GM19351 (cell line): Measurements from ENCODE around the gene COL4A3.

Experiments
- ATAC-seq: cut with Tn5 transposase; IDR thresholded peaks from one replicate; pipeline ENCODE4 v1.9.1; 2021; ENCODE audit warnings: mild to moderate bottlenecking, moderate library complexity; ENCODE audit not compliant: unreplicated experiment

Gene COL4A3

DNA sequence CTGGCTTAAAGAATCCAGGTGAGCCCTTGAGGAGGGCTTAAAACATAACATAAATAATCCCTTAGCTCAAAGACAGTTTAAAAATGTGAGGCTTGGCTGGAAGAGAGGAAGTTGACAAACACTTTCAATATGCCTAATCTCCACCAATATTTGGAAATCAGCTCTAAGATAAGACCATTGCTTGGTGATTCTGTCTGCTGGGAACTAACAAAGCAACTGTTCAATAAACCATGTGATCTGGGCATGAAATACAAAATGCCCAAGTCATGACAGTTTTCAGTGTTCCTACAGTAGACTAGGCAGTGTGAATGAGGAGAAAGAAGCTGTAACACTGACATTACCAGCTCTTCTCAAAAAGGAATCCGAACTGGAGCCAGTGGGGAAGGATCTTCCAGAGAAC, 171.3 kb downstream of the COL4A3 start:
- ATAC-seq: no peak

DNA sequence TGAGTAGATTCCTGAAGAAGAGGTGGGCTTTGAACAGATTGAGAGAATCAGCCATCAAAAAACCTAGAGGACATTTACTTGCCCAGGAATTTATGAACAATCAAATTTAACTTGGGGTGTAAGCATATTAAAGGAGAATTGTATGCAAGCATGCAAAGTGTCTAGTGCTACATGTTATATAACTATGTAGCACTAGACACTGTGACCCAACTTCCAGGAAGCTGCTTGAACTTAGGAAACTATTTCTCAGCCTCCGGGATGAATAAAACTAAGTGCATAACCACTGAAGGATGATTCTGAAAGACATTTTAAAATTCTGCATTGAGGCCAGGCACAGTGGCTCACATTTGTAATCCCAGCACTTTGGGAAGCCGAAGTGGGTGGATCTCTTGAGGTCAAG, 173.0 kb downstream of the COL4A3 start:
- no peak for ATAC-seq

DNA sequence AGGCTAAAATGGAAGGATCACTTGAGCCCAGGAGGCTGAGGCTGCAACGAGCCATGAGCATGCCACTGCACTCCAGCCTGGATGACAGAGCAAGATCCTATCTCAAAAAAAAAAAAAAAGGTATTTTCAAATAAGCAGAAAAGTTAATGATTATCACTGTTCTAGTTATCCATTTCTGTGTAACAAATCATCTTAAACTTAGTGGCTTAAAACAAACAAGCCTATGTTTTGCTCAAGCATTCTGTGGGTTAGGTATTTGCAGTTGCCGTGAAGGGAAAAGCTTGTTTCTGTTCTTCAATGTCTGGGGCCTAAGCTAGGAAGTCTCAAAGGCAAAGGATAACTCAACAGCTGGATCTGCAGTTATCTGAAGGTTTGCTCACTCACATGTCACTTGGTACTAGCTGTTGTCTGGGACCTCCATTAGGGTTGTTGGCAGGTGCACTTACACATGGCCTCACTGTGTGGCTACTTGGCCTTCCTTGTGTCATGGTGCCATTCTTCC, 174.7 kb downstream of the COL4A3 start:
- no peak for ATAC-seq

DNA sequence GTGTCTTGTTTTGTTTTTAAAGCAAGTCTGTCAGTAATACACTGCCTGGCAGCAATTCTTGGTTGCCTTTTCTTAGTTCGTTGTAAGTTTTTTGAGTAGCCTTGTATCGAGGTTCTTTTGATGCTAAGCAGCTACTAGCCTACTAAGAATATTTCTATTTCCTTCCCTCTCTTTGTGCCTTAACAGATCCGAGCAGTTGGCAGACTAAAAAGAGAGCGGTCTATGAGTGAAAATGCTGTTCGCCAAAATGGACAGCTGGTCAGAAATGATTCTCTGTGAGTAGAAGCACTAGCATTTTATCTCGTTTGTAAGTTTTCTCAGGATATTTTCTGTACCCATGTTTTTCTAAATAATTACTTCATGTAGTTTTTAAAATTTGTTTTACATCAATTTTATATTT, 175.7 kb downstream of the COL4A3 start:
- no peak for ATAC-seq

DNA sequence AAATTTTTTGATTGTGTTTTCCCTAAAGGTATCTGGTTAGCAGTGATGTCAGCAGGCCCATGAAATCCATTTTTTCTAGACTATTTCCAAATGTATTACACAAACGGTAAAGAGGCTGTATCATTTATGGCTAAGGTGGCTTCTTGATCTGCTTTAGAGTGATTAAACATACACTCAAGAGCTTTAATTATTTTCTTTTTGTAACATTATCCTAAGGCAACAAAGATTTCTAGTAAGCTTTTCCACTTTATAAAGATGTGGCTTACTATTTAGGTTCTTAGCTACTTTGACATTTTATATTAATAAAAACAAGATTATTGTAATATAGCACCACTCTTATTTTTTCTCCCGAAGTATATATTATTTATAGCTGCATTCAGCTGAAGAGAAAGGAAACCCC, 177.1 kb downstream of the COL4A3 start:
- ATAC-seq: no peak

DNA sequence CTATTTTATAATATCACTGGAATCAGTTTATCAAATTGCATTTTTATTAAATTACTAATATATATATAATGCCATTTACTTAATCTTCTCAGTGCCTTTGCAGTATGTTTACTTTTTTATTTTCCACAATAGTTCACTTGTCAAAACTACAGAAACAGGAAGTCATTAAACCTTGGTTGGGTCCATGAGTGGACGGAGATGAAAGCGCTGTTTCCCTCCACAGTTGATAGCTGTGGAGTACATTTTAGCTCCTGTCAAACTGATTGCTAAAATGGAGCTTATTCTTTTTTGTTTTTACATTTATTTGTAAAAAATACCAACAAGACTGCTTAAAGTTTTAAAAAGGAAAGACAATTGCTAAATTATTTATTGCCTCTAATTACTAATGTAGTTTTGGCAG, 179.8 kb downstream of the COL4A3 start:
- ATAC-seq: no peak

DNA sequence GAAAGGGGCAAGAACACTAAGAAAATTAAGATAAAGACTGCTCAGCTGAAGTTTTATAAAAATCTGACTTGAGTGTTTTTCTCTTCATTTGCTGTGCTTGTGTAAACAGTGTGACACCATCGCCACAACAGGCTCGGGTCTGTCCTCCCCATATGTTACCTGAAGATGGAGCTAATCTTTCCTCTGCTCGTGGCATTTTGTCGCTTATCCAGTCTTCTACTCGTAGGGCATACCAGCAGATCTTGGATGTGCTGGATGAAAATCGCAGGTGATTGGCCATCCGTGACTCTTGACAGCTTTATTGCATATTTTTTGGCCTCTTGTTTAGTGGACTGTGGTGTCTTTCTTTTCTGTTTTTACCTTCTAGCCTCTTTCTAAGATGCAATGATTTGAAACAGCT, 182.7 kb downstream of the COL4A3 start:
- ATAC-seq: no peak

DNA sequence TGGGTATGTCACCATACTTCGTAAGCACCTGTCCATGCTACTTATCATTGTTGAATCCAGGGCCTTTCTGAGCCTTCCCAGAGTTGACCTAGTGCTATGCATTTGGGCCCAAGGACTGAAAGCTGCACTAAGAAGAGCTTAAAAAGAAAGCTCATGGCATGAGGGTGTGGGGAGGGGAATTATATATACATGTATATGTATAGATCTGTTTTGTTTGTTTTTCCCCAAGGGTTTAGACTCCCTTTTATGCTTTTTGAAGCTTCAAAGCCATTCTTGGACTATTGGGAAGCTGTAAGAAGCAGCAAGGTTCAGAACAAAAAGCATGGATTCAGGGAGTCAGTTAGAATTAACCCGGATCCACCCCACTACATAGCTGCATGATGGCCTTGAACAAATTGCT, 183.9 kb downstream of the COL4A3 start:
- no peak for ATAC-seq

DNA sequence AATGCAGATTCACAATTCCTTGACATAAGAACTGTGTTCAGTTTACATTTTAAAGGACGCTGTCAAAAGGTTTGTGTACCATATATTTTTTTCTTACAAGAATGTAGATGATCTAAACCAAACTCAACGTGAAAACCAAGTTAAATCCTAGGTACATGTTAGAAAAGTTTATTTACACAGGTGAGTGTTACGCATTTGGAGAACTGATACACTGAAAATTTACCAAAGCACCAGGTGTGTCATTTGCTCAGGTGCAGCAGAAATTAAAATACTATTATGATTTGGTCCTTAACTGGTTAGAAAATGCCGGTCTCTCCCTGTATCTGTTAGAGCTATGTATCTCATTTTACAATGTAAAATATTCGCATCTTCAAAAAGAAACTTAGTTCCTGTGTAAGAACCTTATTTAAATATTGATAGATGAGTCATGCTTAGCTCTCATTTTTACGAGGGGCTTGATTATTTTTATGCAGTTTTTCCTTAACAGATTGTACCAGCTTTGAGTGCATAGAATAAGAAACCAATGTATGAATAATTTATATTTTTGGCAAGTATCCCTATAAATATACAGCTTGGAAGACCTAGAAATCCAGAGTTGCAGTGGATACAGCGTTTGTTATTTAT, 185.7 kb downstream of the COL4A3 start:
- no peak for ATAC-seq

DNA sequence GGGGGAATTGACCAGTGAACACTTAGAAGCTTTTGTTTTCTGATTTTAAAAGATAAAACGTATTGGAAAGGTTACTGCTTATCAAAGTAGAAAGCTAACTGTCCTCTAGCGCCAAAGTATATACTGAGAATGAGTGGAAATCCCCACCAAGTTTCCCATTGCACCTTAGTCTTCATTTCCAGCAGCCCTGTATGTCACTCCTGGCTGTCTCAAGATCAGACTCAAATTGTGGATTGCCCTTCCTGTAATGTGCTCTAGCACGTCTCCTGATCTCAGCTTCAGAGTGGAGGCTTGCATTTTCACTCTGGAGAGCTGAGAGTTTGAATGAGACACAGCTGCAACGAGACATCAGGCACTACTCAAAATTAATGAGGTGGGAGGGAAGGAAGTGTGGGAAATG, 187.2 kb downstream of the COL4A3 start:
- peak; percentile 81 for ATAC-seq

DNA sequence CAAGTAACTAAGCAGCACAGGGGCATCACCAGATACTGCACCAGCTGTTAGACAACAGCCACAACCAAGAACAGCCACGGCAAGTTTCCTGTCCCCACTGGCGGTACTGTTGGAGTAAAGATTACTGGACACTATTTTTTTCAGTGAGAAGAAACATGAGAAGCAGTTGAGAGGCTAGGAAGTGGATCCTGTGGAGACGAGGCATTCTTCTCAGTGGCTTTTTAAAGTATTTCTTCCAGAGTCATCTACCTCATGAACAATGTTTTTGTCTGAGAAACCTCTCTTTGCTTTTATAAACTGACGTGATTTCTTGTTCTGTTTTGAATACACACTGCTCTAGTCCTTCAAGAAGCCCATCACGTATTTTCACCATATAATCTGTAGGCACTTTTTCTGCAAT, 195.9 kb downstream of the COL4A3 start:
- no peak for ATAC-seq

DNA sequence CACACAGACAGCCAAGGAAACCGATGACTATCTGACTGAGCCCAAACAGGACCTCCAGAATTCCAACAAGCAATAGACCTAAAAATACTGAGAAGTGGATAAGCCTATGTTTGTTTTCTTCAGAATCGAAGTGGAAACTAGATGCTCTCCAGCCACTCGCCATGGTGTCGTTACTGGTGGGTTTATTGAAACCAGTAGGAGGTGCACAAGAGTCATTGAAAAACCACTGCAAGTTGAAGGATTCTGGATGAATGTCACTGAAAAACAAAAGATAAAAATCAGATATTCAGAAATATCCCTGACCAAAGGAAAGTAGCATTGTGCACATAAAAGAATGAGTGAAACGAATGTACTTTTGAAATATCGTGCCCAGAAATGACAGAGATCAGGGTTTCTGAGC, 199.3 kb downstream of the COL4A3 start:
- ATAC-seq: no peak
